DMS53 treated with DMSO at 0.1 percent for 48 hours (cell line): ENCODE results near the gene MS4A12.
"Not testable (repeated sequence)": the region's sequence is repeated elsewhere in the genome, so short reads cannot be mapped to it uniquely, and the experiment has no call there.

ENCODE experiments used
- DNase-seq: peaks from one replicate; lab custom pipeline; 2025; ENCODE audit not compliant: unreplicated experiment; lab: John Stamatoyannopoulos, UW

The MS4A12 gene

GRCh38 chr11:60511393-60511792, 18.8 kb downstream of the MS4A12 start:
- DNase-seq, result no peak

DNA sequence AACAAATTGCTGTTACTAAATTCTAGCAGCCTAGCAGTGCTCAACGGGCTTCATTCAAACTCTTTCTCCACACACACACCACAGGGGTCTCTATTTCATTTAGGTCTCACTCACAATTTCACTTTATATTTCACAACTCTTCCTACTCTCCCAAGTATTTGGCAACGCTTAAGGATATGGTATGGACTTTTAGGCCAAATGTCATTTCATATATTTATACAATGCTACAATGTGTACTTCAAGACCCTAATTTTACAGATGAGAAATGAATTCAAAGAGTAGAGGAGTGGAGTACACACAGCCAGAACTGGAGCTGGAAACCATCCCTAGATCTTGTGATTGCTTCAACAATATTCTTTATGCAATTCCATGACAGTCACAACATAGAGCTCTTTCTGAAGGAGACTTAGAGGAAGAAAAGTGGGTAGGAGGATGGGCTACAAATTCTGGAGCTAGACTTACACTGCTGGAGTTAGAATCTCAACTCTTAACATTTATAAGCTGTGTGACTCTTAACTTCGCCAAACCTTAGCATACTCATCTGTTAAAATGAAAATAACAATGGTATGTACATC, 20.2 kb downstream of the MS4A12 start:
- DNase-seq, result no peak

DNA sequence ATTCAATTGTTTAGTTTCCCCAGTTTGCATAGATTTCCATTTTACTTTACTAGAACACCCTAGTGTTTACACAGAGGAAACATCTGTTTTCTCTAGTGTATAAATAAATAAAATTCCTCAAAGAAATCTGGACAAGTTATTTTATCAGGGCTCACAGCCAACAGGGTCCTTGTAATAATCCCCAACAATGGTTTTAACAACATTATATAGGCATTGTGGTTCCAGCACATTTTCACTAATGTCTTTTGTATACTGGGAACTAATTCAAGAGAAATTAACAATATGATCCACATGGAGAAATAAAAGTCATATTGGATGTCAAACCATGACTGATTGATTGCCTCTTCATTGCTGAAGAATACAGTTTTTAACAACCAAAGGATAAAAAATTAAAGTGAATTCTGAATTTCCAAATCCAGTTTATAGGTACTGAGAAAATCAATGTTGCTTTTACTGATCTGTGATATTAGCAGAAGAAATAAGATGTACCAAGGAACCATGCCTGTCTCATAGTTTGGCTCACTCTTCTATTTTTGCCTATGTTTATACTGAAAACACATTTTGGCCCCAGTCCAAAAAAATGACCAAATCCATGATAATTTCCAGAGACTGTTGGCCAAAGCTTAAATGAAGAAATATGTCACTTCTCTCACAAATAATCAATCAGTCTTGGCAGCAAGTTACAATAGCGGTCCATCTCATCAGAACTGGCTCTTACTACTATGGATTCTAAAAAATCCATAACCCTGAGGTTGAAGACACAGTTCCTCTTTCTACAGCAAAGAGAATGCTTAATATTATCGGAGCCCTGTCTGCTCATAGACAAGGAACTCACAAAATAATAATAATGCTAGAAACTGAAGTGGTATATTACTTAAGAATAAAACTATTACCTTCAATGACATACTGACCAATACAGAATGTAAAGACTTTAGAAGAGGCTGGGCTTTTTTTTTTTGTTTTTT, 21.2 kb downstream of the MS4A12 start:
- DNase-seq, result no peak

DNA sequence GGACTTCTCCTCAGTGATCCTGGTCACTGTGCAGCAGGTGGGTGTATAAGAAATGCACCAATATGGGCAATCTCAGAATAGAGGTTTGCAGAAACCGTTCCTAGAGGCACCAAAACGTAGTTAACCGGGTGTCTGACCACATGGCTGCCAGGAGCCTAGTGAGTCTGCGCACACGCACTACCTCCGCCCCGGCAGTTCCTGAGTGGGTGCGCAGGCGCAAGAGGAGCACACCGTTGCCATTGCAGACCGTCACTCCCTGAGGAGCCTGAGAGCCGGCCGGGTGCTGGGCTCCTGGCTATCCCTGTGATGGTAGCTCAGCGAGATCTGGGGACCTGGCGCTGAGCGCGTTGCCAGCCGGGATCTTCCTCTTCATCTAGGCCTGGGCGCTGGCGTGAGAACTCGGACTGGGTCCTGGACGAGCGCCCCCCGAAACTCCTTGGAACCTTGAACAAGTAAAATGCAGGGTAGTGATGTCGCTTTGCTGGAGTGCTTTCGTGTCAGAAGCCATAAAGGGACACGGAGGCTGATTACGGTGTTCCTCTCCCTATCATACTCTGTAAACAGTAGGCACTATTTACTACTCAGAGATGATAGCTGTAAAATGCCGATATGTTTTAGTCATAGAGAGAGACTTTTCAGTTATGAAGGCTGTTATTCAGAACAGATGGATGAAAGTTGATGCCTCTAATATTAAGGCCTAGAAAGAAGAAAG, 22.7 kb downstream of the MS4A12 start, which contains the start of gene MS4A13:
MS4A13 (plus strand) TSS at position 249 of the 712 bp plus-strand sequence. CDS start 2,692 bp downstream, outside the sequence.
- no peak for DNase-seq

DNA sequence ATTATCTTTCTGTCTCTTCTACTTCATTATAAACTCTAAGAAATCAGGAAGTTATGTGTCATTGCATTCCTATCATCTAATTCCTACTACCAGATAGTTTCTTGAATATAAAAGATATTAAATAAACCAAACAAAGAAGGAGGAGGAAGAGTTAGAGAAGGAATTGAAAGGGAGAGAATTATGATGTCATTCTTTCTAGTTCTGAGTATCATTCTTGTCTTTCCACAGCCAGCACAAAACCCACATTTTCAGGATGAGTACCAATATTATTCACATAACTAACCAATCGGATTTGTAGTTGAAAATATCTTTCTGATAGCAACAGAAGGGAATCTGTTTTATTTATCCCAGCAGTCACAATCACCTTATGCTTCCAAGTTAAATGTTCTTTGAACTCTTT, 35.9 kb downstream of the MS4A12 start:
- no peak for DNase-seq

DNA sequence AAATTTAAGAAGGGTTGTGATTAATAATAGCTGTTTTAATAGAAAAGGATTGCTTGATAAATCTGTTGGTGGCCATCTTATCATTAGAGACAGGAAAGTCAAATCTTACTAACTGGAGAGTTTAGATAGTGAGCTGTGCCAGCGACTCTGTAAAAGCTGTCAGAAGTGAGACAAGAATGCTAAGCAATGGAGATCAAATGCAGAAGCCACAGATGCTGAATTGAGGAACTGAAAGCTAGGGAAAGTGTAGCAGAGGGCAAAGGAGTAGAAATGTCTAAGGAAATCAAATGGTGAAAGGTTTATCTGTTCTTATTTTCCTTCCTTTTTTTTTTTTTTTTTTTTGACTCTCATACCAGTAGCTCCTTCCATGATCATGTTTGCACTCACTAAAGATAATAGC, 36.4 kb downstream of the MS4A12 start:
- no peak for DNase-seq

- DNase-seq, result no peak
Observed at GRCh38 chr11:60530454-60531100, 38.0 kb downstream of the MS4A12 start.

GRCh38 chr11:60532383-60532782, 39.8 kb downstream of the MS4A12 start:
- DNase-seq, result not testable (repeated sequence)

DNA sequence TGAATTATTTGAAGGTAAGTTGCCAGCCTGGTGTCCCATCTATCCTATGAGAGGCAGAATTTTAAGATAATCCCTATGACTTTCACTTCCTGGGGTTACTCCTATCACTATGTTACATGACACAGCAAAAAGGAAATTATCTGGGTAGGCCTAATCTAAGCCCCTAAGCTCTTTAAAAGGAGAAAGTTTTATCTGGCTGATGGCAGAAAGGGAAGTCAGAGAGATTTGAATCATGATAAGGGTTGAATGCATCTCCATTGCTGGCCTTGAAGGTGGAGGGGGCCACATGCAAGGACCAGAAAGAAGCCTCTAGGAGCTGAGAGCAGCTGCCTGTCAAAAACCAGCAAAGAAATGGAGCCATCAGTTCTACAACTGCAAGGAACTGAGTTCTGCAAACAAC, 46.0 kb downstream of the MS4A12 start:
- DNase-seq, result not testable (repeated sequence)

DNA sequence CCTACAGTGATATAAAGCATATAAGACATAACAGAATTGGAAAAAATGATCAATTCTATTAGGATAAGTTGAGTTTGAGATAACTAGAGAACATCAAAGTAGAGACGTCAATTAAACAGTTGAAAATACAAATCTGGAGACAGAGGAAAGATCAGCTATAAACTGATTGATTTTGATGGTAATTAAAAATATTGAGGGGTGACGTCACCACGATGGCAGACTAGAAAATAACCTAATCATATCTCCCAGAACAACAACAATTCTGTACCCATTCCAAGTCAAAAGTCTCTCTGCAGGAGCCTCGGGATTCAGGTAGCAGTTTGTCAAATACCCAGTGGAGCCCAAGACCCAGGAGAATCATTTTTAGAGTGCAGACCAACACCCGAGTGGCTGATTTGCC, 51.5 kb downstream of the MS4A12 start:
- DNase-seq, result no peak
